RWPE2 (cell line): ENCODE data around the gene PPARA.

Experiments used
- ATAC-seq: fragments of 200-7000 bp; cut with Tn5 transposase; 3 replicates; pipeline ENCODE4 v1.9.1; 2021; ENCODE audit warnings: low read depth
- DNase-seq: peaks from one replicate; pipeline ENCODE4 v3.0.0-alpha.2; 2020; ENCODE audit warnings: low spot score
- H3K27ac ChIP-seq: fragments of 450-650 bp; 2 replicates; pipeline ENCODE4 v1.5.1; 2017; ENCODE audit warnings: mild to moderate bottlenecking; ENCODE audit not compliant: poor library complexity, severe bottlenecking
- H3K27me3 ChIP-seq: fragments of 250-450 bp; sonication (Bioruptor Pico); 2 replicates; pipeline ENCODE4 v1.5.1; 2021; ENCODE audit warnings: mild to moderate bottlenecking, moderate library complexity; ENCODE audit not compliant: insufficient read depth, poor library complexity, severe bottlenecking
- H3K36me3 ChIP-seq: fragments of 250-450 bp; sonication (Bioruptor Pico); 2 replicates; pipeline ENCODE4 v1.5.1; 2020; ENCODE audit warnings: low read depth, mild to moderate bottlenecking, moderate library complexity
- H3K4me1 ChIP-seq: fragments of 250-450 bp; sonication (Bioruptor Pico); 2 replicates; pipeline ENCODE4 v1.5.1; 2021; ENCODE audit warnings: mild to moderate bottlenecking, moderate library complexity; ENCODE audit not compliant: insufficient read depth, poor library complexity, severe bottlenecking
- H3K4me3 ChIP-seq: fragments of 250-450 bp; sonication (Bioruptor Pico); 2 replicates; pipeline ENCODE4 v1.5.1; 2021; ENCODE audit warnings: mild to moderate bottlenecking, moderate library complexity; ENCODE audit not compliant: severe bottlenecking
- H3K9me3 ChIP-seq: fragments of 250-450 bp; sonication (Bioruptor Pico); 2 replicates; pipeline ENCODE4 v1.5.1; 2021; ENCODE audit warnings: mild to moderate bottlenecking, moderate library complexity; ENCODE audit not compliant: severe bottlenecking
- TF ChIP-seq, protein P1 (sequence below): fragments of 450-650 bp; IDR thresholded peaks from one replicate; pipeline ENCODE4 v1.5.1; 2017; ENCODE audit warnings: mild to moderate bottlenecking, moderate library complexity; ENCODE audit not compliant: poor library complexity, severe bottlenecking

PPARA gene

DNA sequence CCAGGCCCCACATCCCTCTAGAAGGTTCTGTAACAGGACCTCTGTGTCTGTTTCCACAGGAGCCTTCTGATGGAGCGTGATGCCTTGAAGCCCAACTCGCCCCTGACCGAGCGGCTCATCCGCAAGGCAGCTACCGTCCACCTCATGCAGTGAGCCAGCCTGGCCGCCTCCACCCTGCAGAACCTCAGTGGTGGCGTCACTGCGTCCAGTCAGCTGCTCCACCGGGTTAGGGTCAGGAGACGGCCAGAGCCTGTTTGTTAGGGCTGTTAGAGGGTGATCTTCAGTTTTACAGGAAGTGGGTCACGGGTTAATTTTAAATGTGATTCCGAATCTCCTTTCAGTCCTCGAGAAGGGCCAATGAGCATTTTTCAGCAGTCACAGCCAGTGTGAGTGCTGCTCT lies 142.4 kb downstream of the PPARA start:
- ATAC-seq = no peak
- no peak for DNase-seq
- Histone ChIP-seq H3K9me3 (no peaks in the 10 kb centered on the region), H3K4me3 (no peak overlapping the region), H3K27me3 (no peaks in the 10 kb centered on the region), H3K36me3 (peaks cover 8% of the 10 kb centered on the region), H3K4me1 (peaks cover 2% of the 10 kb centered on the region), H3K27ac (no peak overlapping the region)
- TF ChIP-seq, protein P1, sequence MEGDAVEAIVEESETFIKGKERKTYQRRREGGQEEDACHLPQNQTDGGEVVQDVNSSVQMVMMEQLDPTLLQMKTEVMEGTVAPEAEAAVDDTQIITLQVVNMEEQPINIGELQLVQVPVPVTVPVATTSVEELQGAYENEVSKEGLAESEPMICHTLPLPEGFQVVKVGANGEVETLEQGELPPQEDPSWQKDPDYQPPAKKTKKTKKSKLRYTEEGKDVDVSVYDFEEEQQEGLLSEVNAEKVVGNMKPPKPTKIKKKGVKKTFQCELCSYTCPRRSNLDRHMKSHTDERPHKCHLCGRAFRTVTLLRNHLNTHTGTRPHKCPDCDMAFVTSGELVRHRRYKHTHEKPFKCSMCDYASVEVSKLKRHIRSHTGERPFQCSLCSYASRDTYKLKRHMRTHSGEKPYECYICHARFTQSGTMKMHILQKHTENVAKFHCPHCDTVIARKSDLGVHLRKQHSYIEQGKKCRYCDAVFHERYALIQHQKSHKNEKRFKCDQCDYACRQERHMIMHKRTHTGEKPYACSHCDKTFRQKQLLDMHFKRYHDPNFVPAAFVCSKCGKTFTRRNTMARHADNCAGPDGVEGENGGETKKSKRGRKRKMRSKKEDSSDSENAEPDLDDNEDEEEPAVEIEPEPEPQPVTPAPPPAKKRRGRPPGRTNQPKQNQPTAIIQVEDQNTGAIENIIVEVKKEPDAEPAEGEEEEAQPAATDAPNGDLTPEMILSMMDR = no peak
